GM12864 (cell line): ENCODE results near the gene RHOT2.

Experiments used
- DNase-seq: peaks from one replicate; pipeline ENCODE4 v3.0.0-alpha.2; 2011; ENCODE audit warnings: low read depth
- H3K4me3 ChIP-seq: 2 replicates; pipeline ENCODE4 v1.5.1; 2011; ENCODE audit warnings: mild to moderate bottlenecking, low read depth, low read length, control low read depth
- CTCF ChIP-seq: IDR thresholded peaks from 2 replicates; pipeline ENCODE4 v1.5.1; 2011; ENCODE audit warnings: low read depth, mild to moderate bottlenecking, moderate library complexity, low read length, control low read depth, inconsistent platforms; ENCODE audit errors: missing control alignments

Gene RHOT2

GRCh38 chr16:704047-704446 lies 36.1 kb downstream of the RHOT2 start:
- no peak overlapping the region for H3K4me3 ChIP-seq
- no peak for TF ChIP-seq CTCF
- DNase-seq, result no peak

- H3K4me3 ChIP-seq, result no peak overlapping the region
- no peak for DNase-seq
- no peak for TF ChIP-seq CTCF
Observed at GRCh38 chr16:704552-705380, 36.8 kb downstream of the RHOT2 start.

- no peak for TF ChIP-seq CTCF
- no peak within 1 kb of the TSS for H3K4me3 ChIP-seq
- no peak for DNase-seq
Observed at GRCh38 chr16:705431-706188, 37.7 kb downstream of the RHOT2 start, which contains the start of gene FBXL16. FBXL16 (minus strand) TSS chr16:705801; CDS start chr16:697405, 8,396 bp downstream.

- TF ChIP-seq CTCF, result no peak
- H3K4me3 ChIP-seq, result no peak overlapping the region
- DNase-seq, result no peak
Observed at GRCh38 chr16:706189-707061, 38.5 kb downstream of the RHOT2 start.

- H3K4me3 ChIP-seq, result no peak overlapping the region
- TF ChIP-seq CTCF, result no peak
- DNase-seq, result no peak
Observed at GRCh38 chr16:707062-707538, 39.2 kb downstream of the RHOT2 start.

GRCh38 chr16:708019-708418 lies 40.1 kb downstream of the RHOT2 start:
- no peak for DNase-seq
- no peak overlapping the region for H3K4me3 ChIP-seq
- TF ChIP-seq CTCF, result no peak
